A549 (cell line): Measurements from ENCODE around the gene UCKL1.

Source experiments
- BHLHE40 ChIP-seq: IDR thresholded peaks from 2 replicates; pipeline ENCODE4 v1.6.1; 2012; ENCODE audit warnings: low read depth, low read length, inconsistent platforms
- CEBPB ChIP-seq, 2 experiments: fragments of >200 bp in 1 of 2; sonication (Bioruptor Twin) in 1 of 2; formaldehyde crosslinking in 1 of 2; IDR thresholded peaks; 2 replicates each; pipeline ENCODE4 v1.6.1; 2012 to 2016
- CHD2 ChIP-seq: fragments of 150-350 bp; IDR thresholded peaks from 2 replicates; pipeline ENCODE4 v1.6.1; 2014; ENCODE audit warnings: low read length; ENCODE audit not compliant: partially characterized antibody
- CHD4 ChIP-seq: fragments of 200-600 bp; sonication (generic); IDR thresholded peaks from 2 replicates; pipeline ENCODE4 v1.6.1; 2016; ENCODE audit warnings: antibody characterized with exemption, mild to moderate bottlenecking, borderline replicate concordance
- CTCF ChIP-seq: fragments of >200 bp; sonication (Bioruptor Twin); formaldehyde crosslinking; IDR thresholded peaks from 3 replicates; pipeline ENCODE4 v1.5.1; 2016
- EHF ChIP-seq: fragments of 250-450 bp; sonication (Bioruptor Pico); IDR thresholded peaks from 2 replicates; pipeline ENCODE4 v1.5.0; 2020; ENCODE audit warnings: mild to moderate bottlenecking
- EP300 ChIP-seq, 2 experiments: fragments of >200 bp; sonication (Bioruptor Twin); formaldehyde crosslinking; IDR thresholded peaks; 2 replicates in 1 of 2; 3 replicates in 1 of 2; pipeline ENCODE4 v1.6.1; 2016 to 2017
- JUN ChIP-seq, 2 experiments: fragments of >200 bp; sonication (Bioruptor Twin); formaldehyde crosslinking; IDR thresholded peaks; 2 replicates in 1 of 2; 3 replicates in 1 of 2; pipeline ENCODE4 v1.6.1; 2016 to 2017
- JUNB ChIP-seq: fragments of >200 bp; sonication (Bioruptor Twin); formaldehyde crosslinking; IDR thresholded peaks from 2 replicates; pipeline ENCODE4 v1.6.1; 2016
- POLR2A ChIP-seq: IDR thresholded peaks from 2 replicates; pipeline ENCODE4 v1.6.1; 2012; ENCODE audit warnings: mild to moderate bottlenecking, low read length
- RCOR1 ChIP-seq: fragments of 150-350 bp; IDR thresholded peaks from 2 replicates; pipeline ENCODE4 v1.6.1; 2014; ENCODE audit warnings: antibody characterized with exemption, low read length, low read depth
- RFX5 ChIP-seq: fragments of 450-650 bp; IDR thresholded peaks from 2 replicates; pipeline ENCODE4 v1.7.1; 2014; ENCODE audit warnings: antibody characterized with exemption, mild to moderate bottlenecking, moderate library complexity
- TF ChIP-seq, protein P1 (sequence below): fragments of 150-350 bp; IDR thresholded peaks from 2 replicates; pipeline ENCODE4 v1.6.1; 2014; ENCODE audit warnings: low read depth, mild to moderate bottlenecking, low read length
- TF ChIP-seq, protein P2 (sequence below): fragments of 250-450 bp; sonication (Bioruptor Pico); IDR thresholded peaks from 2 replicates; pipeline ENCODE4 v1.5.0; 2020; ENCODE audit warnings: low read depth, mild to moderate bottlenecking, moderate library complexity

GRCh38 chr20:63970714-63971431, 14.7 kb upstream of the UCKL1 start:
- TF ChIP-seq CEBPB (IDR thresholded peaks at IDR 0.05) (no peak), CTCF (no peak), CHD2 (no peak), EHF (CRISPR knock-in tag) (no peak), RFX5 (no peak), JUNB (no peak), BHLHE40 (no peak), JUN (IDR thresholded peaks at IDR 0.05) (no peak), POLR2A (no peak), RCOR1 (no peak), EP300 (IDR thresholded peaks at IDR 0.05) (no peak), CHD4 (no peak)
- TF ChIP-seq, protein P1, sequence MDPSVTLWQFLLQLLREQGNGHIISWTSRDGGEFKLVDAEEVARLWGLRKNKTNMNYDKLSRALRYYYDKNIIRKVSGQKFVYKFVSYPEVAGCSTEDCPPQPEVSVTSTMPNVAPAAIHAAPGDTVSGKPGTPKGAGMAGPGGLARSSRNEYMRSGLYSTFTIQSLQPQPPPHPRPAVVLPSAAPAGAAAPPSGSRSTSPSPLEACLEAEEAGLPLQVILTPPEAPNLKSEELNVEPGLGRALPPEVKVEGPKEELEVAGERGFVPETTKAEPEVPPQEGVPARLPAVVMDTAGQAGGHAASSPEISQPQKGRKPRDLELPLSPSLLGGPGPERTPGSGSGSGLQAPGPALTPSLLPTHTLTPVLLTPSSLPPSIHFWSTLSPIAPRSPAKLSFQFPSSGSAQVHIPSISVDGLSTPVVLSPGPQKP, result no peak
- TF ChIP-seq, protein P2, sequence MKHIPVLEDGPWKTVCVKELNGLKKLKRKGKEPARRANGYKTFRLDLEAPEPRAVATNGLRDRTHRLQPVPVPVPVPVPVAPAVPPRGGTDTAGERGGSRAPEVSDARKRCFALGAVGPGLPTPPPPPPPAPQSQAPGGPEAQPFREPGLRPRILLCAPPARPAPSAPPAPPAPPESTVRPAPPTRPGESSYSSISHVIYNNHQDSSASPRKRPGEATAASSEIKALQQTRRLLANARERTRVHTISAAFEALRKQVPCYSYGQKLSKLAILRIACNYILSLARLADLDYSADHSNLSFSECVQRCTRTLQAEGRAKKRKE (CRISPR knock-in tag), result no peak
